Activated CD8-positive, alpha-beta T cell treated with anti-CD3 and anti-CD28 coated beads for 36 hours (primary cell): ENCODE measurements around the gene FAM177A1. TPM values are rescaled to one million over a fixed set of nuclear protein-coding genes. Genes with fewer than 3 reads are reported as not detected.
A peak's percentile ranks its signal among the peaks of the same experiment; 100 is the strongest.

Experiments used
- ATAC-seq: fragments of 200-7000 bp; cut with Tn5 transposase; one replicate; pipeline ENCODE4 v1.10.0; 2021; ENCODE audit warnings: mild to moderate bottlenecking, moderate library complexity
- CTCF ChIA-PET: fragments of 350-600 bp; sonication (Branson Sonifier 250); formaldehyde crosslinking; loops from one replicate; lab custom pipeline; 2021; ENCODE audit warnings: antibody characterized with exemption; lab: Charles Lee
- POLR2A ChIA-PET: fragments of 350-600 bp; sonication (Branson Sonifier 250); formaldehyde crosslinking; loops from one replicate; lab custom pipeline; 2021; ENCODE audit warnings: antibody characterized with exemption; lab: Charles Lee
- DNase-seq: peaks from one replicate; pipeline ENCODE4 v3.0.0-alpha.2; 2020
- H3K27ac Mint-ChIP-seq: one replicate; pipeline ENCODE4 v1.8.0; 2021; ENCODE audit warnings: mild to moderate bottlenecking, mixed read lengths
- H3K27me3 Mint-ChIP-seq: one replicate; pipeline ENCODE4 v1.8.0; 2021; ENCODE audit warnings: mixed read lengths
- H3K36me3 Mint-ChIP-seq: one replicate; pipeline ENCODE4 v1.8.0; 2021; ENCODE audit warnings: low read depth, mixed read lengths
- H3K4me1 Mint-ChIP-seq: one replicate; pipeline ENCODE4 v1.8.0; 2021; ENCODE audit warnings: low read depth, mixed read lengths
- H3K4me3 Mint-ChIP-seq: one replicate; pipeline ENCODE4 v1.8.0; 2021; ENCODE audit warnings: mild to moderate bottlenecking, moderate library complexity, mixed read lengths
- H3K9me3 Mint-ChIP-seq: one replicate; pipeline ENCODE4 v1.8.0; 2021; ENCODE audit warnings: mixed read lengths
- intact Hi-C: fragments of 100-400 bp; cut with micrococcal nuclease; formaldehyde crosslinking; loops from one replicate; pipeline ENCODE4 v1.10.0; 2022
- total RNA-seq, 2 experiments: library from RNA; stranded (reverse); gene quantifications; one replicate each; pipeline ENCODE4 v1.2.3, GENCODE V29; 2021
- TF ChIP-seq, protein P1 (sequence below): fragments of 200-600 bp; IDR thresholded peaks from one replicate; pipeline ENCODE4 v1.8.0; 2022; ENCODE audit warnings: antibody characterized with exemption, mild to moderate bottlenecking

FAM177A1 gene
- total RNA-seq, 2 experiments from 2014 or later, result 28.0 to 35.8 TPM

DNA sequence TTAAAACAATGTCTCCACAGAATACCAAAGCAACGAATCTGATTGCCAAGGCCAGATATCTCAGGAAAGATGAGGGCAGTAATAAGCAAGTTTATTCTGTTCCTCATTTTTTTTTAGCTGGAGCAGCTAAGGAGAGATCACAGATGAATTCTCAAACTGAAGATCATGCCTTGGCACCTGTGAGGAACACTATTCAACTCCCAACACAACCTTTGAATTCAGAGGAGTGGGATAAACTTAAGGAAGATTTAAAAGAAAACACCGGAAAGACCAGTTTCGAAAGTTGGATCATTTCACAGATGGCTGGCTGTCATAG, 77.3 kb downstream of the FAM177A1 start:
- H3K4me1 Mint-ChIP-seq, result peaks cover 61% of the 10 kb centered on the region
- H3K27ac Mint-ChIP-seq, result peak overlapping the region; percentile 99

DNA sequence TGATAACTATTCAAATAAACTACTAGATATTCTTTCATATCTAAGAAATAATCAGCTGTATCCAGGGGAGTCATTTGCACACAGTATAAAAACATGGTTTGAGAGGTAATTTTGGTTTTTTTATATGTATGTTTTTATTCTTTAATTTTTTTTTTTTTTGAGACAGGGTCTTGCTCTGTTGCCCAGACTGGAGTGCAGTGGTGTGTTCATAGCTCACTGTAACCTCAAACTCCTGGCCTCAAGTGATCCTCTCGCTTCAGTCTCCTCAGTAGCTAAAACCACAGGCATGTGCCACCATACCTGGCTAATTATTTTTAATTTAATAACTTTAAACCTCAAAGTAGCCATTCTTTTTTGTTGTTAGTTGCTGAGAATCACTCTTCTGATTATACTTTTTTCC, 78.1 kb downstream of the FAM177A1 start:
- CTCF ChIA-PET, result interaction anchor here (1.0 to 2.5 kb wide), 5 partner anchors 15 to 289 kb away, joined by 3 to 8 read pairs (median 3); no protein-coding TSS in a partner anchor
- DNase-seq (no peak), ATAC-seq (no peak)
- POLR2A ChIA-PET, result interaction anchor here (0.7 to 7.2 kb wide), 3 partner anchors 78 to 293 kb away, joined by 3 to 56 read pairs (median 4); partner anchors contain the start of genes FAM177A1 and NFKBIA
- Mint-ChIP-seq H3K27me3 (no peaks in the 10 kb centered on the region), H3K4me3 (peak overlapping the region; percentile 84), H3K27ac (no peak overlapping the region), H3K4me1 (peaks cover 57% of the 10 kb centered on the region), H3K36me3 (peaks cover 45% of the 10 kb centered on the region), H3K9me3 (no peaks in the 10 kb centered on the region)
- TF ChIP-seq, protein P1, sequence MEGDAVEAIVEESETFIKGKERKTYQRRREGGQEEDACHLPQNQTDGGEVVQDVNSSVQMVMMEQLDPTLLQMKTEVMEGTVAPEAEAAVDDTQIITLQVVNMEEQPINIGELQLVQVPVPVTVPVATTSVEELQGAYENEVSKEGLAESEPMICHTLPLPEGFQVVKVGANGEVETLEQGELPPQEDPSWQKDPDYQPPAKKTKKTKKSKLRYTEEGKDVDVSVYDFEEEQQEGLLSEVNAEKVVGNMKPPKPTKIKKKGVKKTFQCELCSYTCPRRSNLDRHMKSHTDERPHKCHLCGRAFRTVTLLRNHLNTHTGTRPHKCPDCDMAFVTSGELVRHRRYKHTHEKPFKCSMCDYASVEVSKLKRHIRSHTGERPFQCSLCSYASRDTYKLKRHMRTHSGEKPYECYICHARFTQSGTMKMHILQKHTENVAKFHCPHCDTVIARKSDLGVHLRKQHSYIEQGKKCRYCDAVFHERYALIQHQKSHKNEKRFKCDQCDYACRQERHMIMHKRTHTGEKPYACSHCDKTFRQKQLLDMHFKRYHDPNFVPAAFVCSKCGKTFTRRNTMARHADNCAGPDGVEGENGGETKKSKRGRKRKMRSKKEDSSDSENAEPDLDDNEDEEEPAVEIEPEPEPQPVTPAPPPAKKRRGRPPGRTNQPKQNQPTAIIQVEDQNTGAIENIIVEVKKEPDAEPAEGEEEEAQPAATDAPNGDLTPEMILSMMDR, result no peak
- intact Hi-C loops, result loop anchor here (5.0 kb wide), 2 partner anchors 168 to 293 kb away; partner anchors contain the start of gene PSMA6

More for the DNA sequence above, 77.3 kb downstream of the FAM177A1 start:
- peaks cover 41% of the 10 kb centered on the region for H3K36me3 Mint-ChIP-seq
- H3K27me3 Mint-ChIP-seq, result no peaks in the 10 kb centered on the region
- ChIA-PET CTCF (interaction anchor here (0.6 to 2.5 kb wide), 6 partner anchors 16 to 299 kb away, joined by 3 to 8 read pairs (median 3); no protein-coding TSS in a partner anchor), POLR2A (interaction anchor here (0.7 to 7.2 kb wide), 5 partner anchors 10 to 294 kb away, joined by 3 to 56 read pairs (median 4); partner anchors contain the start of genes FAM177A1 and NFKBIA)
- H3K4me3 Mint-ChIP-seq, result peak overlapping the region; percentile 84
- intact Hi-C loops, result loop anchor here (2.0 to 5.0 kb wide), 3 partner anchors 141 to 294 kb away; partner anchors contain the start of genes PSMA6 and SRP54
- TF ChIP-seq, protein P1, result no peak
- no peaks in the 10 kb centered on the region for H3K9me3 Mint-ChIP-seq
- ATAC-seq, result no peak
- no peak for DNase-seq

Other genes starting within 250 kb of the FAM177A1 start
- 10 to 100 TPM; 47.4 to 49.4 TPM for gene BAZ1A, start 170.9 kb upstream of the FAM177A1 start, total RNA-seq
- gene SRP54, start 63.3 kb upstream of the FAM177A1 start, total RNA-seq, result 10 to 100 TPM; 79.6 to 79.8 TPM
- gene PPP2R3C, start 75.7 kb downstream of the FAM177A1 start, total RNA-seq, result 10 to 100 TPM; 38.2 to 40.7 TPM
- gene PRORP, start 76.3 kb downstream of the FAM177A1 start, total RNA-seq, result 10 to 100 TPM; 30.6 to 34.4 TPM
- 100 to 1,000 TPM; 361 to 393 TPM for gene PSMA6, start 246.1 kb downstream of the FAM177A1 start, total RNA-seq